Measurements from ENCODE around the gene AVPI1. TPM values are rescaled to one million over a fixed set of nuclear protein-coding genes. Genes with fewer than 3 reads are reported as not detected.

The AVPI1 gene
- total and polyA plus RNA-seq, 2 of the 13 experiments (the other 11 are each of a cell fraction or from before 2014, with no cell fraction given): 39.8 to 61.2 TPM

GRCh38 chr10:97705006-97705670 is 18.1 kb upstream of the AVPI1 start:
- 4% methylated on average over 3 of the region's 3 CpGs for WGBS (ENCODE audit: low lambda C conversion rate)
- H3K36me3 ChIP-seq (replicated peaks in 1 of 2; ENCODE audit: control insufficient read depth in 1 of 2, insufficient read depth in 2 of 2, low read length in 2 of 2): no peaks in the 10 kb centered on the region
- FAIRE-seq (no peak), DNase-seq (ENCODE audit: low spot score) (no peak), ATAC-seq (no peak)
- H4K20me1 ChIP-seq (ENCODE audit: insufficient read depth, low read length): no peaks in the 10 kb centered on the region
- BruUV-seq (replicated peaks): no TSS peak
- in situ Hi-C loops (cut with HindIII; ENCODE audit: extremely low pct_ligation_motif_present, low pct_unique_long_range_greater_than_20kb): no loop called here
- H3K27me3 ChIP-seq (ENCODE audit: control insufficient read depth in 1 of 2, insufficient read depth in 2 of 2, low read length in 2 of 2): no peaks in the 10 kb centered on the region
- TF ChIP-seq, protein P1, sequence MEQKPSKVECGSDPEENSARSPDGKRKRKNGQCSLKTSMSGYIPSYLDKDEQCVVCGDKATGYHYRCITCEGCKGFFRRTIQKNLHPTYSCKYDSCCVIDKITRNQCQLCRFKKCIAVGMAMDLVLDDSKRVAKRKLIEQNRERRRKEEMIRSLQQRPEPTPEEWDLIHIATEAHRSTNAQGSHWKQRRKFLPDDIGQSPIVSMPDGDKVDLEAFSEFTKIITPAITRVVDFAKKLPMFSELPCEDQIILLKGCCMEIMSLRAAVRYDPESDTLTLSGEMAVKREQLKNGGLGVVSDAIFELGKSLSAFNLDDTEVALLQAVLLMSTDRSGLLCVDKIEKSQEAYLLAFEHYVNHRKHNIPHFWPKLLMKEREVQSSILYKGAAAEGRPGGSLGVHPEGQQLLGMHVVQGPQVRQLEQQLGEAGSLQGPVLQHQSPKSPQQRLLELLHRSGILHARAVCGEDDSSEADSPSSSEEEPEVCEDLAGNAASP (CRISPR knock-in tag; IDR thresholded peaks at IDR 0.05; ENCODE audit: borderline replicate concordance): no peak
- TF ChIP-seq FOXA3 (CRISPR knock-in tag; IDR thresholded peaks at IDR 0.05): no peak
- no peak for TF ChIP-seq GABPA (IDR thresholded peaks at IDR 0.05; ENCODE audit: low read depth, low read length)
- no peak for TF ChIP-seq GABPA (CRISPR knock-in tag; IDR thresholded peaks at IDR 0.05; ENCODE audit: low read depth)
- no peak for TF ChIP-seq SALL1 (CRISPR knock-in tag; IDR thresholded peaks at IDR 0.05)
- no peak for TF ChIP-seq POLR2A (IDR thresholded peaks at IDR 0.05; ENCODE audit: insufficient read depth in 1 of 2, low read depth in 2 of 2, low read length in 2 of 2)
- TF ChIP-seq, protein P2, sequence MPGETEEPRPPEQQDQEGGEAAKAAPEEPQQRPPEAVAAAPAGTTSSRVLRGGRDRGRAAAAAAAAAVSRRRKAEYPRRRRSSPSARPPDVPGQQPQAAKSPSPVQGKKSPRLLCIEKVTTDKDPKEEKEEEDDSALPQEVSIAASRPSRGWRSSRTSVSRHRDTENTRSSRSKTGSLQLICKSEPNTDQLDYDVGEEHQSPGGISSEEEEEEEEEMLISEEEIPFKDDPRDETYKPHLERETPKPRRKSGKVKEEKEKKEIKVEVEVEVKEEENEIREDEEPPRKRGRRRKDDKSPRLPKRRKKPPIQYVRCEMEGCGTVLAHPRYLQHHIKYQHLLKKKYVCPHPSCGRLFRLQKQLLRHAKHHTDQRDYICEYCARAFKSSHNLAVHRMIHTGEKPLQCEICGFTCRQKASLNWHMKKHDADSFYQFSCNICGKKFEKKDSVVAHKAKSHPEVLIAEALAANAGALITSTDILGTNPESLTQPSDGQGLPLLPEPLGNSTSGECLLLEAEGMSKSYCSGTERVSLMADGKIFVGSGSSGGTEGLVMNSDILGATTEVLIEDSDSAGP (CRISPR knock-in tag; IDR thresholded peaks at IDR 0.05; ENCODE audit: borderline replicate concordance): no peak
- no peak for TF ChIP-seq ZNF720 (CRISPR knock-in tag; IDR thresholded peaks at IDR 0.05)
- TF ChIP-seq KDM5B (CRISPR knock-in tag; IDR thresholded peaks at IDR 0.05; ENCODE audit: borderline replicate concordance): no peak
- no peak for TF ChIP-seq IRF2 (CRISPR knock-in tag; IDR thresholded peaks at IDR 0.05)
- no peak for TF ChIP-seq ARNTL (CRISPR knock-in tag; IDR thresholded peaks at IDR 0.05)
- TF ChIP-seq NFKB2 (CRISPR knock-in tag; IDR thresholded peaks at IDR 0.05; ENCODE audit: borderline replicate concordance): no peak
- no peak overlapping the region for H3K4me3 ChIP-seq (replicated peaks in 1 of 3; ENCODE audit: insufficient read depth in 1 of 3, low read depth in 2 of 3, low read length in 3 of 3)
- H3K9ac ChIP-seq (ENCODE audit: insufficient read depth, low read depth, low read length): no peak overlapping the region
- CTCF ChIA-PET (ENCODE audit: low intra/inter-chr PET ratio, low total read pairs): no interaction called here
- H3K9me3 ChIP-seq (ENCODE audit: low read length): no peaks in the 10 kb centered on the region
- POLR2A ChIA-PET: interaction anchor here (0.6 to 3.3 kb wide), 2 partner anchors 18 to 22 kb away, joined by 3 to 14 read pairs; partner anchors contain the start of gene AVPI1
- no peaks in the 10 kb centered on the region for H3K79me2 ChIP-seq (ENCODE audit: insufficient read depth, low read length)
- H2AFZ ChIP-seq (ENCODE audit: low read length): no peak overlapping the region
- H3K4me2 ChIP-seq (ENCODE audit: low read depth, low read length): no peak overlapping the region
- H3K27ac ChIP-seq (ENCODE audit: extremely low read length, insufficient read depth, low read length): no peak overlapping the region
- intact Hi-C loops (cut with micrococcal nuclease; ENCODE audit: unreplicated experiment): no loop called here
- peaks cover 60% of the 10 kb centered on the region for H3K4me1 ChIP-seq (ENCODE audit: insufficient read depth, low read length)

All from HepG2 (cell line).